Measurements from ENCODE around the gene PCDHGC5.

PCDHGC5 gene

DNA sequence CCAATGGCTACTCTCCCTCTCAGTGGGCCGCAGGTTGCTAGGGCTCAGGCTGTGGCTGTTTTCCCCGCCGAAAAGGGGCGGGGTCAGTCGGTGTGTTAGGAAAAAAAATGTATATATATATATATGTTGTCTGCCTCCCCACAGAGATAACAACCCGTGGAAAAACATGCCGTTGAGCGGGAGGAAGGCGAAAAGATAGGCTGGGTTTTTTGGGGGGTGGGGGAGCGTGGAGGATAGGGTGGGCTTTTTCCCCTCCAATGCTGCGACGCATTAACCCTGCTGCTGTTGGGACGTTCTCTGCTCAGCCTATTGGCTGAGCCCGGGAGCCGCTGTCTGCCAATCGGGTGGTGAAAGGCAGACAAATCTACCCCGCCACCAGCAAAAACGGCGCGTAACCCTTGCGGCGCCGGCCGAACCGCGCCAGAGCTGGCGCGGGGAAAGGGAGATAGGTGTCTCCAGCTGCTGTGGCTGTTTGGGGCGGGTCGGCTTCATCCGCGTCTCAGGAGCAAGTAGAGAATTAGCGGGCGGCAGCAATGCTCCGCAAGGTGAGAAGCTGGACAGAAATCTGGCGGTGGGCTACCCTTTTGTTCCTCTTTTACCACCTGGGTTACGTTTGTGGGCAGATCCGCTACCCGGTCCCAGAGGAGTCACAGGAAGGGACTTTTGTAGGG, 4.1 kb upstream of the PCDHGC5 start, which contains the start of gene PCDHGC4:
TSS of gene PCDHGC4 (plus strand) at position 390 of the 671 bp plus-strand sequence. CDS start at position 534, 144 bp downstream.
- FAIRE-seq: no peak
- no peak for DNase-seq (ENCODE audit: insufficient read length, low spot score)
- TF ChIP-seq, protein P1, sequence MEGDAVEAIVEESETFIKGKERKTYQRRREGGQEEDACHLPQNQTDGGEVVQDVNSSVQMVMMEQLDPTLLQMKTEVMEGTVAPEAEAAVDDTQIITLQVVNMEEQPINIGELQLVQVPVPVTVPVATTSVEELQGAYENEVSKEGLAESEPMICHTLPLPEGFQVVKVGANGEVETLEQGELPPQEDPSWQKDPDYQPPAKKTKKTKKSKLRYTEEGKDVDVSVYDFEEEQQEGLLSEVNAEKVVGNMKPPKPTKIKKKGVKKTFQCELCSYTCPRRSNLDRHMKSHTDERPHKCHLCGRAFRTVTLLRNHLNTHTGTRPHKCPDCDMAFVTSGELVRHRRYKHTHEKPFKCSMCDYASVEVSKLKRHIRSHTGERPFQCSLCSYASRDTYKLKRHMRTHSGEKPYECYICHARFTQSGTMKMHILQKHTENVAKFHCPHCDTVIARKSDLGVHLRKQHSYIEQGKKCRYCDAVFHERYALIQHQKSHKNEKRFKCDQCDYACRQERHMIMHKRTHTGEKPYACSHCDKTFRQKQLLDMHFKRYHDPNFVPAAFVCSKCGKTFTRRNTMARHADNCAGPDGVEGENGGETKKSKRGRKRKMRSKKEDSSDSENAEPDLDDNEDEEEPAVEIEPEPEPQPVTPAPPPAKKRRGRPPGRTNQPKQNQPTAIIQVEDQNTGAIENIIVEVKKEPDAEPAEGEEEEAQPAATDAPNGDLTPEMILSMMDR (IDR thresholded peaks at IDR 0.05; ENCODE audit: insufficient read depth, missing control alignments): no peak

DNA sequence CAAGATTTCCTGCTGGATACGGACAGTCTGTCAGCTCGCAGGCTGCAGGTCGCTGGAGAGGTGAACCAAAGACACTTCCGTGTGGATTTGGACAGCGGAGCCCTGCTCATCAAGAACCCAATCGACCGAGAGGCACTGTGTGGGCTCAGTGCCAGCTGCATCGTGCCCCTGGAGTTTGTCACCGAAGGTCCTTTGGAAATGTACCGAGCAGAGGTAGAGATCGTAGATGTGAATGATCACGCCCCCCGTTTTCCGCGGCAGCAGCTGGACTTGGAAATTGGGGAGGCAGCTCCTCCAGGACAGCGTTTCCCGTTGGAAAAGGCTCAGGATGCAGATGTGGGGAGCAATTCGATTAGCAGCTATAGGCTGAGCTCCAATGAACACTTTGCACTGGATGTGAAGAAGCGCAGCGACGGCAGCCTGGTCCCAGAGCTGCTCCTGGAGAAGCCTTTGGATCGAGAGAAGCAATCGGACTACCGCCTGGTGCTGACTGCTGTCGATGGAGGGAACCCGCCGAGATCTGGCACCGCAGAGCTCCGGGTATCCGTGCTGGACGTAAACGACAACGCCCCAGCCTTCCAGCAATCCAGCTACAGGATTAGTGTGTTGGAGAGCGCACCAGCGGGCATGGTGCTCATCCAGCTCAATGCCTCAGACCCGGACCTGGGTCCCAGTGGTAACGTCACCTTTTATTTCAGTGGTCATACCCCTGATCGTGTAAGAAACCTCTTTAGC, 3.4 kb upstream of the PCDHGC5 start:
- TF ChIP-seq, protein P1 (IDR thresholded peaks at IDR 0.05; ENCODE audit: insufficient read depth, missing control alignments): no peak
- DNase-seq (ENCODE audit: insufficient read length, low spot score) (peak; percentile 3), FAIRE-seq (no peak)

DNA sequence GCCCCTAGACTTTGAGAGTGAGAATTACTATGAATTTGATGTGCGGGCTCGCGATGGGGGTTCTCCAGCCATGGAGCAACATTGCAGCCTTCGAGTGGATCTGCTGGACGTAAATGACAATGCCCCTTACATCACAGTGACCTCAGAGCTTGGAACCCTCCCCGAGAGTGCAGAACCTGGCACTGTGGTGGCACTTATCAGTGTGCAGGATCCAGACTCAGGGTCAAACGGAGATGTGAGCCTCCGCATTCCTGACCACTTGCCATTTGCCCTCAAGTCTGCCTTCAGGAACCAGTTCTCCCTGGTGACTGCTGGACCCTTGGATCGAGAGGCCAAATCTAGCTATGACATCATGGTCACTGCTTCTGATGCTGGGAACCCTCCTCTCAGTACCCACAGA, 2.8 kb upstream of the PCDHGC5 start:
- FAIRE-seq (no peak), DNase-seq (ENCODE audit: insufficient read length, low spot score) (no peak)
- TF ChIP-seq, protein P1 (IDR thresholded peaks at IDR 0.05; ENCODE audit: insufficient read depth, missing control alignments): no peak

DNA sequence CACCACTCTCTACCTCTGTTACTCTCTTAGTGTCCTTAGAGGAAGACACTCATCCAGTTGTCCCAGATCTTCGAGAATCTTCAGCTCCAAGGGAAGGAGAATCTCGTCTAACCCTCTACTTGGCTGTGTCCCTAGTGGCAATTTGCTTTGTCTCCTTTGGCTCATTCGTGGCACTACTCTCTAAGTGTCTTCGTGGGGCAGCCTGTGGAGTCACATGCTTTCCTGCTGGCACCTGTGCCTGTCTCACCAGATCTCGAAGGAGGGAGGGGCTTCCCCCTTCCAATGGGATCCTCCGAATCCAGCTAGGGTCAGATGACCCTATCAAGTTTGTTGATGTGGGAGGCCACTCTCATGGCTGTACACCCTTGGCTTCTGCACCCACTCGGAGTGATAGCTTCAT, 1.8 kb upstream of the PCDHGC5 start:
- TF ChIP-seq, protein P1 (IDR thresholded peaks at IDR 0.05; ENCODE audit: insufficient read depth, missing control alignments): no peak
- no peak for DNase-seq (ENCODE audit: insufficient read length, low spot score)
- no peak for FAIRE-seq

DNA sequence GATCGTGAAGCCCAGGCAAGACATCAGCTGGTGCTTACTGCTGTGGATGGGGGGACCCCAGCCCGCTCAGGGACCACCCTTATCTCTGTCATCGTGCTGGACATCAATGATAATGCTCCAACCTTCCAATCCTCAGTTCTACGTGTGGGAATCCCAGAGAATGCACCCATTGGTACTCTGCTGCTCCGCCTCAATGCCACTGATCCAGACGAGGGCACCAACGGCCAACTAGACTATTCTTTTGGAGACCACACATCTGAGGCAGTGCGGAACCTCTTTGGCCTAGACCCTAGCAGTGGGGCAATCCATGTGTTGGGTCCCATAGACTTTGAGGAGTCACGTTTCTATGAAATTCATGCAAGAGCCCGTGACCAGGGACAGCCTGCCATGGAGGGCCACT, 960 bp downstream of the PCDHGC5 start:
- DNase-seq (ENCODE audit: insufficient read length, low spot score) (no peak), FAIRE-seq (no peak)
- TF ChIP-seq, protein P1 (IDR thresholded peaks at IDR 0.05; ENCODE audit: insufficient read depth, missing control alignments): no peak

DNA sequence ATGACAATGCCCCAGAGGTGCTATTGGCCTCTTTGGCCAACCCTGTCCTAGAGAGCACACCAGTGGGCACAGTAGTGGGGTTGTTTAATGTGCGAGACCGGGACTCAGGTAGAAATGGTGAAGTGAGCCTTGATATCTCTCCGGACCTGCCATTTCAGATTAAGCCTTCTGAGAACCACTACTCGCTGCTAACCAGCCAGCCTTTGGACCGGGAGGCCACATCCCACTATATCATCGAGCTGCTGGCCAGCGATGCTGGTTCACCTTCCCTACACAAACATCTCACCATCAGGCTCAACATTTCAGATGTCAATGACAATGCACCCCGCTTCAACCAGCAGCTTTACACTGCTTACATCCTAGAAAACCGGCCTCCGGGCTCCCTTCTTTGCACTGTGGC, 1.4 kb downstream of the PCDHGC5 start:
- no peak for FAIRE-seq
- TF ChIP-seq, protein P1 (IDR thresholded peaks at IDR 0.05; ENCODE audit: insufficient read depth, missing control alignments): no peak
- DNase-seq (ENCODE audit: insufficient read length, low spot score): no peak

DNA sequence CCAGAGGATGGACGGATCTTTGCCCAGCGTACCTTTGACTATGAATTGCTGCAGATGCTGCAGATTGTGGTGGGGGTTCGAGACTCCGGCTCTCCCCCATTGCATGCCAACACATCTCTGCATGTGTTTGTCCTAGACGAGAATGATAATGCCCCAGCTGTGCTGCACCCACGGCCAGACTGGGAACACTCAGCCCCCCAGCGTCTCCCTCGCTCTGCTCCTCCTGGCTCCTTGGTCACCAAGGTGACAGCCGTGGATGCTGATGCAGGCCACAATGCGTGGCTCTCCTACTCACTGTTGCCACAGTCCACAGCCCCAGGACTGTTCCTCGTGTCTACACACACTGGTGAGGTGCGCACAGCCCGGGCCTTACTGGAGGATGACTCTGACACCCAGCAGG, 1.9 kb downstream of the PCDHGC5 start:
- DNase-seq (ENCODE audit: insufficient read length, low spot score): no peak
- TF ChIP-seq, protein P1 (IDR thresholded peaks at IDR 0.05; ENCODE audit: insufficient read depth, missing control alignments): no peak
- no peak for FAIRE-seq

All from D721Med (cell line).